NCI-H1417 (cell line): ENCODE data around the gene ARHGAP45.
"Not testable (repeated sequence)": the region's sequence is repeated elsewhere in the genome, so short reads cannot be mapped to it uniquely, and the experiment has no call there.

Experiments used
- DNase-seq, 3 experiments: peaks; one replicate each; lab custom pipeline; 2025; lab: John Stamatoyannopoulos, UW

ARHGAP45 gene

GRCh38 chr19:1105873-1106840 lies 39.2 kb downstream of the ARHGAP45 start:
- no peak for DNase-seq

GRCh38 chr19:1106841-1107660 lies 40.1 kb downstream of the ARHGAP45 start:
- DNase-seq: no peak

- DNase-seq: no peak
These were observed 40.8 kb downstream of the ARHGAP45 start for GRCh38 chr19:1107661-1108261.

GRCh38 chr19:1108291-1109031 lies 41.5 kb downstream of the ARHGAP45 start:
- DNase-seq: no peak

- DNase-seq: no peak
These were observed 42.1 kb downstream of the ARHGAP45 start for GRCh38 chr19:1109032-1109551.

- no peak for DNase-seq
These were observed 43.0 kb downstream of the ARHGAP45 start for GRCh38 chr19:1109697-1110671.

- no peak for DNase-seq
These were observed 44.1 kb downstream of the ARHGAP45 start for GRCh38 chr19:1110809-1111640.

GRCh38 chr19:1111641-1112267 lies 44.8 kb downstream of the ARHGAP45 start:
- no peak for DNase-seq

- no peak for DNase-seq
These were observed 45.5 kb downstream of the ARHGAP45 start for GRCh38 chr19:1112268-1113029.

GRCh38 chr19:1113030-1113985 lies 46.3 kb downstream of the ARHGAP45 start:
- peak; percentile 95 to 97 (median 96) for DNase-seq

- no peak for DNase-seq
These were observed 47.1 kb downstream of the ARHGAP45 start for GRCh38 chr19:1113986-1114483.

GRCh38 chr19:1114728-1115127 lies 47.8 kb downstream of the ARHGAP45 start:
- not testable (repeated sequence) for DNase-seq

GRCh38 chr19:1115646-1116420 lies 48.9 kb downstream of the ARHGAP45 start:
- DNase-seq: no peak

- no peak for DNase-seq
These were observed 50.0 kb downstream of the ARHGAP45 start for GRCh38 chr19:1116726-1117581.

- DNase-seq: no peak
These were observed 50.7 kb downstream of the ARHGAP45 start for GRCh38 chr19:1117654-1118053.
